22Rv1 (cell line): Measurements from ENCODE around the gene NINL.

ENCODE experiments used
- ZFX ChIP-seq: fragments of 450-650 bp; IDR thresholded peaks from 2 replicates; pipeline ENCODE4 v1.6.1; 2017; ENCODE audit warnings: antibody characterized with exemption, borderline replicate concordance
- TF ChIP-seq, protein P1 (sequence below): fragments of 450-650 bp; IDR thresholded peaks from 2 replicates; pipeline ENCODE4 v1.5.1; 2017; ENCODE audit warnings: mild to moderate bottlenecking

DNA sequence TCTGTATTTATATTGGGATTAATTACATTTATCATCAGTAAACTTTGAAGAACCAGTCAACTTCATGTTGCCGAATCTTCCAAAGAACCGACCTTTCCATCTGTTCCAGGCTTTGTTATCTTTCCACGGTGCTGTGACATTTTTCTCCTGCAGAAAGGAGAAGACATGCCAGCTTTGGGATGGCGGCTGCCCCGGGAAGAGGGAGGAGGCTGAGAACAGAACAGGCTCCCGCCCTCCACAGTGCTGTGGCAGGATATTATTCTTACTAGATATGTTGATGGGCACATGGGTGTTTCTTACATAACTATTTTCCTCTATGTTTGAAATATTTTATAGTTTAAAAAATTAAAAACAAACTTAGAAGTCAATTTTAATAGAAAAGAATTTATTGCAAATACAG lies 133.0 kb downstream of the NINL start:
- TF ChIP-seq, protein P1, sequence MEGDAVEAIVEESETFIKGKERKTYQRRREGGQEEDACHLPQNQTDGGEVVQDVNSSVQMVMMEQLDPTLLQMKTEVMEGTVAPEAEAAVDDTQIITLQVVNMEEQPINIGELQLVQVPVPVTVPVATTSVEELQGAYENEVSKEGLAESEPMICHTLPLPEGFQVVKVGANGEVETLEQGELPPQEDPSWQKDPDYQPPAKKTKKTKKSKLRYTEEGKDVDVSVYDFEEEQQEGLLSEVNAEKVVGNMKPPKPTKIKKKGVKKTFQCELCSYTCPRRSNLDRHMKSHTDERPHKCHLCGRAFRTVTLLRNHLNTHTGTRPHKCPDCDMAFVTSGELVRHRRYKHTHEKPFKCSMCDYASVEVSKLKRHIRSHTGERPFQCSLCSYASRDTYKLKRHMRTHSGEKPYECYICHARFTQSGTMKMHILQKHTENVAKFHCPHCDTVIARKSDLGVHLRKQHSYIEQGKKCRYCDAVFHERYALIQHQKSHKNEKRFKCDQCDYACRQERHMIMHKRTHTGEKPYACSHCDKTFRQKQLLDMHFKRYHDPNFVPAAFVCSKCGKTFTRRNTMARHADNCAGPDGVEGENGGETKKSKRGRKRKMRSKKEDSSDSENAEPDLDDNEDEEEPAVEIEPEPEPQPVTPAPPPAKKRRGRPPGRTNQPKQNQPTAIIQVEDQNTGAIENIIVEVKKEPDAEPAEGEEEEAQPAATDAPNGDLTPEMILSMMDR: no peak
- TF ChIP-seq ZFX: no peak
